HFFc6 (cell line): Measurements from ENCODE around the gene KLHL33. TPM values are rescaled to one million over a fixed set of nuclear protein-coding genes. Genes with fewer than 3 reads are reported as not detected.
A peak's percentile ranks its signal among the peaks of the same experiment; 100 is the strongest.

Experiments used
- DNase-seq: peaks from one replicate; pipeline ENCODE4 v3.0.0-alpha.2; 2018
- H3K27ac Mint-ChIP-seq: 2 replicates; pipeline ENCODE4 v1.8.0; 2020; ENCODE audit warnings: mild to moderate bottlenecking, mixed read lengths
- H3K27me3 Mint-ChIP-seq: 2 replicates; pipeline ENCODE4 v1.8.0; 2021; ENCODE audit warnings: mild to moderate bottlenecking, moderate library complexity, mixed read lengths; ENCODE audit not compliant: insufficient read depth
- H3K36me3 Mint-ChIP-seq: 2 replicates; pipeline ENCODE4 v1.8.0; 2021; ENCODE audit warnings: low read depth, mixed read lengths
- H3K4me1 Mint-ChIP-seq: 2 replicates; pipeline ENCODE4 v1.8.0; 2020; ENCODE audit warnings: low read depth, mixed read lengths
- H3K4me3 Mint-ChIP-seq: 2 replicates; pipeline ENCODE4 v1.8.0; 2020; ENCODE audit warnings: mild to moderate bottlenecking, moderate library complexity, mixed read lengths
- H3K9me3 Mint-ChIP-seq: 2 replicates; pipeline ENCODE4 v1.8.0; 2020; ENCODE audit warnings: mild to moderate bottlenecking, mixed read lengths
- CTCF ChIP-seq: fragments of 200-600 bp; sonication (generic); IDR thresholded peaks from 2 replicates; pipeline ENCODE4 v1.5.0; 2021; ENCODE audit warnings: antibody characterized with exemption, mild to moderate bottlenecking
- total RNA-seq, 6 experiments: library from RNA; stranded (reverse); fragmentation: NEBNext Ultra II Directional; extraction: Animal tissue kit (Norgen Biotek cat#: 25700); gene quantifications; 2 replicates in 1 of 6; 3 replicates in 5 of 6; pipeline ENCODE4 v1.2.3, GENCODE V29; 2021

Gene KLHL33
- total RNA-seq, 6 experiments from 2014 or later, result 0.05 TPM; not detected in 5

GRCh38 chr14:20472536-20473169 lies 36.7 kb upstream of the KLHL33 start:
- H3K9me3 Mint-ChIP-seq, result no peaks in the 10 kb centered on the region
- H3K4me1 Mint-ChIP-seq, result peaks cover 47% of the 10 kb centered on the region
- no peak overlapping the region for H3K27ac Mint-ChIP-seq
- peaks cover 6% of the 10 kb centered on the region for H3K27me3 Mint-ChIP-seq
- TF ChIP-seq CTCF, result no peak
- H3K36me3 Mint-ChIP-seq, result peaks cover 27% of the 10 kb centered on the region
- H3K4me3 Mint-ChIP-seq, result no peak overlapping the region
- no peak for DNase-seq

GRCh38 chr14:20470603-20470901 lies 34.6 kb upstream of the KLHL33 start:
- no peak for DNase-seq
- Mint-ChIP-seq H3K27me3 (peaks cover 7% of the 10 kb centered on the region), H3K4me1 (peaks cover 33% of the 10 kb centered on the region), H3K27ac (peak overlapping the region; percentile 95), H3K4me3 (peak overlapping the region; percentile 97), H3K9me3 (no peaks in the 10 kb centered on the region), H3K36me3 (peaks cover 20% of the 10 kb centered on the region)
- TF ChIP-seq CTCF, result no peak

GRCh38 chr14:20469890-20470602 lies 34.1 kb upstream of the KLHL33 start:
- DNase-seq, result peak; percentile 65

GRCh38 chr14:20469242-20469889 lies 33.4 kb upstream of the KLHL33 start, which contains the start of gene PNP:
PNP (plus strand) TSS chr14:20469406; CDS start chr14:20469525, 119 bp downstream.
- no peak for TF ChIP-seq CTCF

More at GRCh38 chr14:20469890-20470602, 34.1 kb upstream of the KLHL33 start:
- TF ChIP-seq CTCF, result no peak
- peak overlapping the region; percentile 95 for H3K27ac Mint-ChIP-seq
- no peaks in the 10 kb centered on the region for H3K9me3 Mint-ChIP-seq
- H3K27me3 Mint-ChIP-seq, result peaks cover 11% of the 10 kb centered on the region
- H3K4me3 Mint-ChIP-seq, result peak overlapping the region; percentile 97
- peaks cover 33% of the 10 kb centered on the region for H3K4me1 Mint-ChIP-seq
- peaks cover 18% of the 10 kb centered on the region for H3K36me3 Mint-ChIP-seq

GRCh38 chr14:20468764-20469241 lies 32.8 kb upstream of the KLHL33 start:
- Mint-ChIP-seq H3K27ac (peak overlapping the region; percentile 95), H3K27me3 (peaks cover 11% of the 10 kb centered on the region), H3K4me1 (peaks cover 27% of the 10 kb centered on the region), H3K36me3 (peaks cover 5% of the 10 kb centered on the region), H3K4me3 (peak overlapping the region; percentile 97), H3K9me3 (no peaks in the 10 kb centered on the region)
- TF ChIP-seq CTCF, result no peak
- DNase-seq, result no peak

More at GRCh38 chr14:20469242-20469889, 33.4 kb upstream of the KLHL33 start, which contains the start of gene PNP:
- Mint-ChIP-seq H3K4me3 (peak within 1 kb of the TSS; percentile 97), H3K36me3 (peaks cover 11% of the 10 kb centered on the region), H3K9me3 (no peaks in the 10 kb centered on the region), H3K27ac (peak within 1 kb of the TSS; percentile 95), H3K27me3 (peaks cover 11% of the 10 kb centered on the region), H3K4me1 (peaks cover 33% of the 10 kb centered on the region)
- DNase-seq, result peak; percentile 91
